ENCODE data around the gene HRH1.

DNA sequence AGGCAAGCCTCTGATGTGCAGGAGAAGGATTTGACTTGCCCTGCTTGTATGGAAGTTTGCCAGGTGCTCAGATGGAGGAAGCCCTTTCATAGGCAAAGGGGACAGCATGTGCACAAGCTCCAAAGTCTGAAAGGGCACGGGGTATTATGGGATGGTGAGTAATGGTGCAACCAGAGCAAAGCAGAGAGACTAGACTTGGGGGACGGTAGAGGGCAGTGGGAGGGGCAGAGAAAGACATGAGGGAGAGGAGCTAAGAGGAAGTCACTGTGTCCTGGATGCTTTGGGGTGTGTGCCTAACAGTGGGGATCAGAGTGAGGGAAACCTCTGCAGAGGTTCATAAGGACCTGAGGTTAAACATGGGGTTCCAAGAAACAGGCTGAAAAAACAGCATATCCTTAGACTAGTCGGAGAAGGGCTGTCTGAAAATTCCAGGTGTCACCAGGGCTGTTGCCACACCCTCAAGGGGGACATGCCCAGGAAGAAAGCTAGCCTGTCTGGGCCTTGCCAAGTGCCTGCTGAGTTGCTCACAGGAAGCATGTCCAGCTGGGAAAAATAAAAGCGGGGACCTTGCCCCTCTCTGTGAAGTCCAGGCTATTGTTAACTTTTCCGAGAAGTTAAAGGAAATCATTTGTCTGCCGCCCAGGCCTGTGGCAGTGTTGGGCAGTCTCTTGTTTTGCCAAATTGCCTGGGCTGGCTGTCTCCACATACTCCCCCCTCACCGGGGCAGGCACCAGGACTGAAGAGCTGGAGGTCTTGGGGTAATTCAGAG lies 47.1 kb downstream of the HRH1 start:
- TF ChIP-seq, protein P1, sequence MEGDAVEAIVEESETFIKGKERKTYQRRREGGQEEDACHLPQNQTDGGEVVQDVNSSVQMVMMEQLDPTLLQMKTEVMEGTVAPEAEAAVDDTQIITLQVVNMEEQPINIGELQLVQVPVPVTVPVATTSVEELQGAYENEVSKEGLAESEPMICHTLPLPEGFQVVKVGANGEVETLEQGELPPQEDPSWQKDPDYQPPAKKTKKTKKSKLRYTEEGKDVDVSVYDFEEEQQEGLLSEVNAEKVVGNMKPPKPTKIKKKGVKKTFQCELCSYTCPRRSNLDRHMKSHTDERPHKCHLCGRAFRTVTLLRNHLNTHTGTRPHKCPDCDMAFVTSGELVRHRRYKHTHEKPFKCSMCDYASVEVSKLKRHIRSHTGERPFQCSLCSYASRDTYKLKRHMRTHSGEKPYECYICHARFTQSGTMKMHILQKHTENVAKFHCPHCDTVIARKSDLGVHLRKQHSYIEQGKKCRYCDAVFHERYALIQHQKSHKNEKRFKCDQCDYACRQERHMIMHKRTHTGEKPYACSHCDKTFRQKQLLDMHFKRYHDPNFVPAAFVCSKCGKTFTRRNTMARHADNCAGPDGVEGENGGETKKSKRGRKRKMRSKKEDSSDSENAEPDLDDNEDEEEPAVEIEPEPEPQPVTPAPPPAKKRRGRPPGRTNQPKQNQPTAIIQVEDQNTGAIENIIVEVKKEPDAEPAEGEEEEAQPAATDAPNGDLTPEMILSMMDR (IDR thresholded peaks at IDR 0.05) = no peak
- no peak for TF ChIP-seq EZH2 (IDR thresholded peaks at IDR 0.05; ENCODE audit: borderline replicate concordance, insufficient read depth, low read depth, low read length, poor library complexity, severe bottlenecking)
